ENCODE measurements around the gene SERPINF2.
"Not testable (repeated sequence)": the region's sequence is repeated elsewhere in the genome, so short reads cannot be mapped to it uniquely, and the experiment has no call there.

Gene SERPINF2

DNA sequence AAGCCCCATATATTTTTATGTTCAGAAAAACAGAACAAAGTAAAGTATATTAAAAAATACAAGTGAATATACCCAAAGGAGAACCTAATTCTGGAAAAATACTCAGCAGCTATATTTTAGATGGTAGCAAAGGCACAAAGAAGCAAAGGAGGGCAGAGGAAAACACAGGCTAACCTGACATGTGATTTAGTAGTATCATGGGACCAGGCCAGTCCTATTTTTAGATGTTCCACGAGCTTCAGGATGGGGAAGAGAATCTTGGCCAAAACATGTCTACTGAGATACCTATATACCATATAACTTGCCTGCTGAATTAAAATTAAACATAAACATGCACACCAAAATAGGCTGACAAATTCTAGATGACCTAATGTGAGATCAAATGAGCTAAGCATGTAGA lies 54.1 kb downstream of the SERPINF2 start:
- DNase-seq = no peak

DNA sequence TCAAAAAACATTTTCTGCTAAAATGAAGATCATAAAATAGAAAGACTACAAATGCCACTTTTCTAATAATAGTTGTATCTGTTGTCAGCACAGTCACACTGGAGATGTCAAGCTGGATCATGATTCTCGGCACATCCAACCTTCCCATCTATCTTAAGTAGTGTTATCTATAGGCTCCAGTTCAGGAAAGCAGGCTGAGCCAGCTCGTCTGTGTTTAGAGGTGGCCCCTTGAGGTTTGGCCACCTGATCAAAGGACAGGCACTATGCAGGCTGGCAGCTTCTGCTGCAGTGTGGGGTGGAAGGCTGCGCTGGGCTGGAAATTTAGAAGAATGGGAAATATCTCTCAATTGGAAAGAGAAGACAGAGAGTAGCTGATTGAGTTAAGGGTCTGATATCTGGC lies 54.7 kb downstream of the SERPINF2 start:
- no peak for DNase-seq

DNA sequence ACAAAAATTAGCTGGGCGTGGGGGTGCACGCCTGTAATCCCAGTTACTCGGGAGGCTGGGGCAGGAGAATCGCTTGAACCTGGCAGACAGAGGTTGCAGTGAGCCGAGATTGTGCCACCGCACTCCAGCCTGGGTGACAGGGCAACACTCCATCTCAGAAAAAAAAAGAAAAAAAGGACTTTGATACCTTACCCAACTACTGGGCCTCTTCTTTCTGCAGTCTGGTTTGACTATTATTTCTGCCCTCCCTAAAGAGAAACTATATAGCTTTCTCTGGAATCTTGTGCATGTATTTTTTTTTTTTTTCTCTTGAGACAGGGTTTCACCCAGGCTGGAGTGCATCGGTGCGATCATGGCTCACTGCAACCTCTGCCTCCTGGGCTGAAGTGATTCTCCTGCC lies 55.2 kb downstream of the SERPINF2 start:
- DNase-seq = not testable (repeated sequence)

DNA sequence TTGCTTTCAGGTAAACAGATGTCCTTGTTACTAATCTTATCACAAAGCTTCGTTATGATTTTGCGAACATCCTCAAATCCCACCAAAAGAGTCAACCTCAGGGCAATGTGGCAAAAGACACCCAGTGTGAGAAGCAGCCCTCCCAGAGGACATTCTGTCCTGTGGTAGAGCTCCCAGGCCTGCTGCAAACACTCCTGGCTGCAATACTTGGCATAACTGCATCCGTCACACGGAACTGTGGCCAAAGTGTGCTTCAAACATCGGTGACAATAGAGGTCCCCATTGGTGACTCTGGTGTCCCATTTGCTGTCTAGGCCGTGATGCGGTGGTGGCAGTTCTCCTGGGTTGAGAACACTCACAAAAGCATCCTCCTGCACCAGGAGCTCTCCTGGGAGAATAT lies 57.6 kb downstream of the SERPINF2 start:
- DNase-seq = no peak

DNA sequence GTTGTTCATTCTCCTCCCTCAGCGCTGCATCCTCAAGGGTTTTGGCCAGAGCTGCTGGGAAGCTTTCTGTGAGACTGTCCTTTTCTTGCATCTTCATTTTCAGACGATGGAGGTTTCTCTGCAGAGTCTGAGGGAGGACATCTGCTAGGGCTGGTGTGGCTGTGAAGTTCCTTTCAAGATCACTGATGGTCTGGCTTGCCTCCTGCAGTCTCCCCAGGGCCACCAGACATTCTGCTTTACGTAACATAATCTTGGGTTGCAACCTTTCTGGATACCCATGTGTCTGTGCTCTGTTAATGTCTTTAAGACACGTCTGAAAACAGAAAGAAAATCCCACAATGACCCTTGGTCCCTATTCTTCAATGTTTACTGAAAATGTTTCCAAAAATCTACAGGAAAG lies 58.0 kb downstream of the SERPINF2 start:
- no peak for DNase-seq

DNA sequence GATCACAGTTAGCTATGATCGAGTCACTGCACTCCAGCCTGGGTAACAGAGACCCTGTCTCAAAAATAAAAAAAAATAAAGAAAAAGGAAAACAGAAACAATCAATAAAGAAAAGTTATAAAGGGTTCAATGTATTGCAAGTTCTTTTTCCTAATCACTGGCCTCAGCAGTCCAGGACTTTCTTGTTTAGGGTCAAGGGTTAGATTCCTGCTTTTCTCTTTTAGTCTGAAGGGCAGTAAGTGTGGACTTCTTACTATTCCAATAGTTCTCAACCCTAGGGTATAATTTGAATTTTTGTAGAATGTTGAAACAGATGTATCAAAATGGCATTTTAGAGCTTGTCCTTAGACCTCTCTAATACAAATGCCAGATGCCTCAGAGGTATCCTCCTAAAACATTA lies 59.8 kb downstream of the SERPINF2 start:
- DNase-seq = no peak

DNA sequence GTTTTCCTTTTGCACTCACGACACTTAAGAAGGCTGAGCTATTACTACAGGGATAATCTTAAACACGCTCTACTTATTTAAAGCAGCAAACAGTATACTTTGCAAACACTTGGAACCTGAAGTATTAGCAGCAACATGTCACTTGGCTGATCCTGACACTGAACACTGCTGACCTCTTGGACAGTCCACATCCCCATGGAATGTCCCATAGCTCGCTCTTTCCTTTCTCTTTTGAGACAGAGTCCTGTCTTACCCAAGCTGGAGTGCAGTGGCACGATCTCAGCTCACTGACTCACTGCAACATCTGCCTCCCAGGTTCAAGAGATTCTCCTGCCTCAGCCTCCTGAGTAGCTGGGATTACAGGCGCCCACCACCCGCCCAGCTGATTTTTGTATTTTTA lies 60.6 kb downstream of the SERPINF2 start:
- DNase-seq = no peak
